ENCODE measurements around the gene TSC2. TPM values are rescaled to one million over a fixed set of nuclear protein-coding genes. Genes with fewer than 3 reads are reported as not detected.

Gene TSC2
- total RNA-seq, 2 donors from 2014 or later = 73.9 to 152 TPM

- Histone ChIP-seq H3K4me1 (peaks cover 29% of the 10 kb centered on the region), H3K36me3 (replicated peaks in 1 of 2; ENCODE audit: insufficient read depth in 1 of 2, low read depth in 2 of 2) (peaks cover 33% of the 10 kb centered on the region in 2 donors), H3K9me3 (no peaks in the 10 kb centered on the region), H3K4me3 (no peak overlapping the region), H3K27me3 (no peaks in the 10 kb centered on the region), H3K27ac (no peak overlapping the region)
- no peak for ATAC-seq
- 94 to 96% methylated on average over 11 to 19 of the region's 19 CpGs for WGBS, 2 donors
- intact Hi-C loops (cut with DNase I) = no loop called here
- no peak for DNase-seq
- TF ChIP-seq CTCF (IDR thresholded peaks at IDR 0.05) (no peak), POLR2A (IDR thresholded peaks at IDR 0.05) (no peak)
Measured at GRCh38 chr16:2001035-2001434, 46.8 kb upstream of the TSC2 start.

GRCh38 chr16:2001456-2002355, 46.1 kb upstream of the TSC2 start:
- H3K27me3 ChIP-seq = no peaks in the 10 kb centered on the region
- H3K4me1 ChIP-seq = peaks cover 36% of the 10 kb centered on the region
- ATAC-seq (no peak), DNase-seq (no peak)
- WGBS, 2 donors = 91 to 94% methylated on average over 31 to 51 of the region's 53 CpGs
- no peak overlapping the region for H3K4me3 ChIP-seq
- intact Hi-C loops (cut with DNase I) = no loop called here
- no peaks in the 10 kb centered on the region for H3K9me3 ChIP-seq
- no peak for TF ChIP-seq POLR2A (IDR thresholded peaks at IDR 0.05)
- no peak for TF ChIP-seq CTCF (IDR thresholded peaks at IDR 0.05)
- H3K27ac ChIP-seq = no peak overlapping the region
- H3K36me3 ChIP-seq (replicated peaks in 1 of 2; ENCODE audit: insufficient read depth in 1 of 2, low read depth in 2 of 2) = peaks cover 33% of the 10 kb centered on the region in 2 donors

- intact Hi-C loops (cut with DNase I) = no loop called here
- peaks cover 45% of the 10 kb centered on the region for H3K4me1 ChIP-seq
- H3K27me3 ChIP-seq = no peaks in the 10 kb centered on the region
- ATAC-seq (no peak), DNase-seq (peak in 1 of 4 donors; percentile 12)
- H3K9me3 ChIP-seq = no peaks in the 10 kb centered on the region
- H3K27ac ChIP-seq = no peak overlapping the region
- H3K36me3 ChIP-seq (replicated peaks in 1 of 2; ENCODE audit: insufficient read depth in 1 of 2, low read depth in 2 of 2) = peaks cover 33% of the 10 kb centered on the region in 2 donors
- H3K4me3 ChIP-seq = no peak overlapping the region
- TF ChIP-seq POLR2A (IDR thresholded peaks at IDR 0.05) (no peak), CTCF (IDR thresholded peaks at IDR 0.05) (no peak)
- 86 to 94% methylated on average over 9 to 46 of the region's 47 CpGs for WGBS, 2 donors
Measured at GRCh38 chr16:2002406-2003230, 45.2 kb upstream of the TSC2 start.

- ATAC-seq (no peak), DNase-seq (no peak)
- H3K4me1 ChIP-seq = peaks cover 52% of the 10 kb centered on the region
- H3K36me3 ChIP-seq (replicated peaks in 1 of 2; ENCODE audit: insufficient read depth in 1 of 2, low read depth in 2 of 2) = peaks cover 27 to 33% of the 10 kb centered on the region in 2 donors
- no peaks in the 10 kb centered on the region for H3K9me3 ChIP-seq
- H3K27ac ChIP-seq = peak overlapping the region in 1 of 4 donors; percentile 72
- no peak overlapping the region for H3K4me3 ChIP-seq
- 51 to 66% methylated on average over 6 to 8 of the region's 8 CpGs for WGBS, 2 donors
- TF ChIP-seq CTCF (IDR thresholded peaks at IDR 0.05) (no peak), POLR2A (IDR thresholded peaks at IDR 0.05) (no peak)
- intact Hi-C loops (cut with DNase I) = no loop called here
- no peaks in the 10 kb centered on the region for H3K27me3 ChIP-seq
Measured at GRCh38 chr16:2003231-2003826, 44.5 kb upstream of the TSC2 start.
